C4-2B (cell line): ENCODE results near the gene HMX1.

Experiments used
- H3K27ac ChIP-seq: fragments of 450-650 bp; 2 replicates; pipeline ENCODE4 v1.5.1; 2017
- CTCF ChIP-seq: fragments of 450-650 bp; conservative IDR thresholded peaks from 2 replicates; pipeline ENCODE4 v1.5.1; 2017; ENCODE audit warnings: mild to moderate bottlenecking
- ZFX ChIP-seq: fragments of 450-650 bp; IDR thresholded peaks from 2 replicates; pipeline ENCODE4 v1.6.1; 2017

Gene HMX1

DNA sequence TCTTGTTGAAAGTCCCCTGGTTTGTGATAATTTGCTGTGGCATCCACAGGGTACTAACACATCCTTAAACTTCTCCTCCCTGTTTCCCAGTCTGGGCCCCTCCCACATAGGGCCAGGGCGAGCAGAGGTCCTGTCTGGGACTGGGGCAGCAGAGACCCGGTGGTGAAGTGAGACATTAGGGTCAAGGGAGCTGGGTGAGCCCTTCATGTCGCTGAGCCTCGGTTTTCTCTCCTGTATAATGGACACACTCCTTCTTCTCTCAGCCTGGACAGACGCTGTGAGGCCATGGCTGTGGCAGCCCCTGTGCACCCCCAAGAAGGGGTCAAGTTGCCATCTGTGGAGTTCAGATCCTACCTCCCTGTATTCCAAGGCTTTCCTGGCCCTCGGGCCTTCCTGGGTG, 33.0 kb upstream of the HMX1 start:
- TF ChIP-seq CTCF = no peak
- no peak for TF ChIP-seq ZFX

DNA sequence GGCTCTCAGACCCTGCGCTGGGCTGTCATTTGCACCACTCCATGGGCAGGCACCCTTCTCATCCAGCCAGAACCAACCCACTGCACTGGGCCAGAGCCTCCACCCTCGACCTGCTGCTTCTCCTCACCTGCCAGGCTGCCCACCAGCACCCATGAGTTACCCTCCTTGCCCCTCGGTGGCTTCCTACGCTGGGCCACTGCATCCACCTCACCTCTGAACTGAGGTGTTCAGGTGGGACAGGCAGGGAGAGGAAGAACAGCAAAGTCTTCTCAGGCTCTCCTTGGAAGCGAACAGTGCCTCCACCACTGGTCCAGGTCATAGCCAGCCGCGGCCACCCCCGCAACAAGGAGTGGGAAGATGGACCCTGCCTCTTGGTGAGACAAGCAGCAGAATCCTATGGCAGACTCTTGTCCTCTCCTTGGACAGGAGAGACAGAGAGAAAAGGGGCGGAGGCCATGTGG, 32.4 kb upstream of the HMX1 start:
- TF ChIP-seq CTCF (no peak), ZFX (no peak)

More for the DNA sequence above, 33.0 kb upstream of the HMX1 start:
- no peak overlapping the region for H3K27ac ChIP-seq

DNA sequence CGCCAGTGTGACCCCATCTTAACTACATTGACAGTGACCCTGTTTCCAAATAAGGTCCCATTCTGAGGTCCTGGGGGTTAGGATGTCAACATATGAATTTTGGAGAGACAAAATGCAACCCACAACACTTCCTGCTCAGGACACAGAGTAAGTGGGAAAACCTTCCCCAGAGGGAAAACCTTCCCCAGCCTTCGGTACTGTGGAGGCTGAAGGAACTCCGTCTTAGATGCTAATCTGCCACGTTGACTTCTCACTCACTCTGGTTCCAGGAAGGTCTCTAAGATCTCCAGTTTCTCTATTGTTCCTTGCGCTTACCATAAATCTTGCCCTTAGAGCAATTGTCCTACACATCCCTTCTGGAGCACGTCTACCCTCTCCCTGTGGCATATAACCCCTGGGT, 29.7 kb upstream of the HMX1 start:
- no peak for TF ChIP-seq ZFX
- TF ChIP-seq CTCF = no peak
- H3K27ac ChIP-seq = no peak overlapping the region

More for the DNA sequence above, 32.4 kb upstream of the HMX1 start:
- no peak overlapping the region for H3K27ac ChIP-seq

DNA sequence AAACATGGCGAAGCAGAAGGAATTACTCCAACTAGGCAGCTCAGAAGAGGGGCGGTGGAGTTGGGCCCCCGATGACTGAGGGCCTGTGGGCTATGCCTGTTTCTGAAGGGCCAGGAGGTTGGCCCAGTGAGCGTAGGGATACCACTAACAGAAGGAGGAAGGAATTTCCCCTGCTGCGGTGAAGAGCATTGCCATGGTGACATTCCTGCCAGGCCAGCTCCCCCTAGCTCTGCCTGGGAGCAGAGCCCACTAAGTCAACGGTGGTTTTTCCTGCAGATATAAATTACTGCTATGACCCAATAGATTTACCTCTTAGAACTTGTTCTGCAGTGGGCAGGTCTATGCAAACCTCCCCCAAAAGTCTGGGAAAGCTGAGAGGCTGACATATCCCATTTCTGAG, 28.9 kb upstream of the HMX1 start:
- no peak for TF ChIP-seq CTCF
- TF ChIP-seq ZFX = no peak
- no peak overlapping the region for H3K27ac ChIP-seq

DNA sequence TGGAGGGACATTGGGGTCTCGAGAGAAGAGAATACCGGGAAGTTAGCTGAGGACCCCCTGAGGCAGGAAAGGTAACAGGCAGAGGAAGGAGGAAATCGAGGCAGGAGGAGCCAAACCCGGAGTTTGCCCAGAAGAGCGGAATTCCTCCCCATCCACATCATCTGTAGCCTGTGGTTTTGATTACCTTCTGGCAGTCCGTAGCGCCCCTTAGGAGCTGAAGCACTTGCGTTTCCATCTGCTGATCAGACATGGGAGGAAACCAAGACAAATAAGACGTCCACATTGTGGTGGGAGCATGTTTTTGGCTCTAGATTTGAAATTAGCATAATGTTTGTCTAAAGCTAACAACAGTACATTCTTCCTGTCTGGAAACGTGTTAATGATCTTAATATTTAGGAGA, 26.8 kb upstream of the HMX1 start:
- H3K27ac ChIP-seq = no peak overlapping the region
- TF ChIP-seq CTCF = no peak
- TF ChIP-seq ZFX = no peak

- no peak overlapping the region for H3K27ac ChIP-seq
- no peak for TF ChIP-seq CTCF
- TF ChIP-seq ZFX = no peak
These were observed 25.9 kb upstream of the HMX1 start for GRCh38 chr4:8897251-8898167.

DNA sequence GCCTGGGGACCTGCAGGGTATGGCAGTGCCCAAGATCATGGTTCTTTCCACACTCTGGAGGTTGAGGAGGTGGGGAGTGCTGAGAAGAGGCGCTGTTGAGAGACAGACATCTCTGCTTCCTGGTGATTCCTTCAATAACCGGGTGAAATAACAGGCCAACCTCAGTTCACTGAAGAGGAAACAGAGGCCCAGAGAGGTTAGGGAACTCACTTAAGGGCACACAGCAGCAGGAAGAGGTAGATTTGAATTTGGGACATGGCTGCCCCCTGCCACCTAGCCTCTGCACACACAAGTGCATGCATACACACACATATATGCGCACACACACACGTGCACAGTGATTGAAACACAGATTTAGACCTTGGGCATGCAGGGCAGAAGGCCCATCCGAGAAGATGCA, 24.9 kb upstream of the HMX1 start:
- no peak overlapping the region for H3K27ac ChIP-seq
- no peak for TF ChIP-seq ZFX
- no peak for TF ChIP-seq CTCF
